T-cell (primary cell): Measurements from ENCODE around the gene SLC8A1. TPM values are rescaled to one million over a fixed set of nuclear protein-coding genes. Genes with fewer than 3 reads are reported as not detected.

Experiments
- ATAC-seq, 4 experiments: fragments of 200-7000 bp in 3 of 4; fragments of 150-1000 bp in 1 of 4; cut with Tn5 transposase; replicated peaks in 1 of 4; 1 replicate in 3 of 4; 2 replicates in 1 of 4; pipeline ENCODE4 v1.10.0; 2021; ENCODE audit warnings: moderate library complexity in 3 of 4, mild to moderate bottlenecking in 2 of 4, moderate number of reproducible peaks in 1 of 4
- CTCF ChIA-PET, 2 donors: fragments of 300-600 bp; sonication (Branson Sonifier 250); formaldehyde crosslinking; loops; one replicate each; lab custom pipeline; 2022; ENCODE audit warnings: antibody characterized with exemption in 2 of 2; lab: Charles Lee
- POLR2A ChIA-PET, 2 donors: fragments of 300-600 bp; sonication (Branson Sonifier 250); formaldehyde crosslinking; loops; one replicate each; lab custom pipeline; 2022; ENCODE audit warnings: antibody characterized with exemption in 2 of 2; lab: Charles Lee
- DNase-seq, 35 experiments: peaks; one replicate each; pipeline versions ENCODE4 v3.0.0 to v3.0.0-alpha.2; 2013 to 2023
- H3K27ac ChIP-seq: one replicate; pipeline ENCODE4 v1.5.1; 2013; ENCODE audit warnings: low read length
- H3K27me3 ChIP-seq, 2 experiments: replicated peaks in 1 of 2; 1 replicate in 1 of 2; 2 replicates in 1 of 2; pipeline versions ENCODE4 v1.6.1 to v1.7.0; 2013; ENCODE audit warnings: low read length in 1 of 2, mixed read lengths in 1 of 2; ENCODE audit not compliant: control insufficient read depth in 2 of 2, insufficient read depth in 2 of 2; ENCODE audit errors: extremely low read depth in 1 of 2
- H3K36me3 ChIP-seq, 2 donors: 1 replicate in 1 of 2; 2 replicates in 1 of 2; pipeline versions ENCODE4 v1.6.1 to v1.7.0; 2013; ENCODE audit warnings: low read length in 1 of 2; ENCODE audit not compliant: control insufficient read depth in 2 of 2, insufficient read depth in 1 of 2; ENCODE audit errors: extremely low read depth in 1 of 2
- H3K4me1 ChIP-seq, 2 experiments: 1 replicate in 1 of 2; 2 replicates in 1 of 2; pipeline versions ENCODE4 v1.6.1 to v1.7.0; 2013; ENCODE audit warnings: low read length in 2 of 2, mixed read lengths in 1 of 2; ENCODE audit not compliant: insufficient read depth in 2 of 2, control insufficient read depth in 1 of 2; ENCODE audit errors: extremely low read depth in 1 of 2
- H3K4me3 ChIP-seq, 2 donors: 1 replicate in 1 of 2; 2 replicates in 1 of 2; pipeline versions ENCODE4 v1.5.1 to v1.7.0; 2013; ENCODE audit warnings: mild to moderate bottlenecking in 2 of 2, low read length in 1 of 2, moderate library complexity in 1 of 2; ENCODE audit not compliant: control insufficient read depth in 1 of 2; ENCODE audit errors: extremely low read depth in 1 of 2
- H3K9me3 ChIP-seq: 2 replicates; pipeline ENCODE4 v1.7.0; 2013
- H3K27ac Mint-ChIP-seq, 2 donors: one replicate each; pipeline ENCODE4 v1.8.0; 2020 to 2021; ENCODE audit warnings: mild to moderate bottlenecking in 2 of 2, mixed read lengths in 2 of 2
- H3K27me3 Mint-ChIP-seq, 2 donors: one replicate each; pipeline ENCODE4 v1.8.0; 2021 to 2022; ENCODE audit warnings: mixed read lengths in 2 of 2
- H3K36me3 Mint-ChIP-seq: one replicate; pipeline ENCODE4 v1.8.0; 2021; ENCODE audit warnings: mixed read lengths
- H3K4me1 Mint-ChIP-seq, 3 donors: one replicate each; pipeline ENCODE4 v1.8.0; 2020 to 2022; ENCODE audit warnings: mixed read lengths in 3 of 3, mild to moderate bottlenecking in 1 of 3
- H3K4me3 Mint-ChIP-seq, 3 donors: one replicate each; pipeline ENCODE4 v1.8.0; 2020 to 2022; ENCODE audit warnings: mild to moderate bottlenecking in 3 of 3, mixed read lengths in 3 of 3, moderate library complexity in 3 of 3
- H3K9me3 Mint-ChIP-seq, 3 donors: one replicate each; pipeline ENCODE4 v1.8.0; 2020 to 2022; ENCODE audit warnings: mixed read lengths in 3 of 3
- WGBS: methylation state at CpG from one replicate; pipeline ENCODE4 v1.1.5; 2013; ENCODE audit warnings: missing lambda C conversion rate; ENCODE audit not compliant: insufficient coverage; 5-methylcytosine and 5-hydroxymethylcytosine counted together
- total RNA-seq, 35 experiments: library from RNA in 6 of 35; stranded (reverse) in 6 of 35; fragments of 120-200 nt in 1 of 35; gene quantifications; one replicate each; pipeline versions ENCODE4 v1.2.1 to v1.2.4 and lab custom pipeline; 2013 to 2026

SLC8A1 gene
- total RNA-seq, 5 donors from 2014 or later (not counting 1 experiment from before 2014, with no cell fraction given) = 0.09 to 0.35 (median 0.13) TPM

- H3K27me3 ChIP-seq = no peaks in the 10 kb centered on the region
- CTCF ChIA-PET = interaction anchor here in 1 of 2 donors (0.5 kb wide), 1 partner anchor 19 kb away, joined by 3 read pairs; no protein-coding TSS in a partner anchor
- H3K27ac Mint-ChIP-seq = no peak overlapping the region
- no peak overlapping the region for H3K27ac ChIP-seq
- WGBS = no CpG with 5 or more reads among the region's 3 CpGs
- H3K4me3 ChIP-seq = no peak overlapping the region
- H3K9me3 Mint-ChIP-seq = no peaks in the 10 kb centered on the region
- no peaks in the 10 kb centered on the region for H3K36me3 Mint-ChIP-seq
- no peaks in the 10 kb centered on the region for H3K36me3 ChIP-seq
- no peak for ATAC-seq
- POLR2A ChIA-PET = no interaction called here
- H3K27me3 Mint-ChIP-seq = no peaks in the 10 kb centered on the region
- H3K4me1 Mint-ChIP-seq = no peaks in the 10 kb centered on the region
- H3K9me3 ChIP-seq = no peaks in the 10 kb centered on the region
- DNase-seq = no peak
- H3K4me1 ChIP-seq = peaks cover 0 to 2% of the 10 kb centered on the region in 2 experiments
- H3K4me3 Mint-ChIP-seq = no peak overlapping the region
Observed at GRCh38 chr2:40131081-40131704, 320.7 kb downstream of the SLC8A1 start.

GRCh38 chr2:40130251-40130994 lies 321.5 kb downstream of the SLC8A1 start:
- Mint-ChIP-seq H3K4me1 (no peaks in the 10 kb centered on the region), H3K36me3 (no peaks in the 10 kb centered on the region), H3K27me3 (no peaks in the 10 kb centered on the region), H3K9me3 (no peaks in the 10 kb centered on the region), H3K4me3 (no peak overlapping the region), H3K27ac (no peak overlapping the region)
- WGBS = 88% methylated on average over 2 of the region's 4 CpGs
- H3K4me1 ChIP-seq = peaks cover 0 to 2% of the 10 kb centered on the region in 2 experiments
- no peaks in the 10 kb centered on the region for H3K9me3 ChIP-seq
- POLR2A ChIA-PET = no interaction called here
- CTCF ChIA-PET = interaction anchor here in 1 of 2 donors (0.5 kb wide), 1 partner anchor 18 kb away, joined by 3 read pairs; no protein-coding TSS in a partner anchor
- H3K36me3 ChIP-seq = no peaks in the 10 kb centered on the region
- ATAC-seq (no peak), DNase-seq (no peak)
- no peaks in the 10 kb centered on the region for H3K27me3 ChIP-seq
- H3K4me3 ChIP-seq = no peak overlapping the region
- no peak overlapping the region for H3K27ac ChIP-seq

DNA sequence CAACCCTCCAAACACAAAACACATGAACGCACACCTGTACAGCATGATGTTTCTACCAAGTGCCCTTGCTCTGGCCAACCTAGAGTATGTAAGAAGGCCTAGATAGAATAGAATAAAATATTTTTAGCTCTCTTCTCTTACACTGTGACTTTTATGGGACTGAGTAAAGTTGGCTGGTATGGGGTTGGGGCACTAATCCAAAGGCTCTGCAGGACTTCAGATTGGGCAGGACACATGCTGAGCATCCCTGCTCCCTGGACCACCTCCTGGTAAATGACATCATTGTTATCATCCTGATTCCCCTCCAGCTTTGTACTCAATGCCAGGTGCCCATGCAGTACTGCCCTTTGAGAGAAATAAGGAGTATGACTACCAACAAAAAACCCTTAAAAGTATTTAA lies 322.2 kb downstream of the SLC8A1 start:
- CTCF ChIA-PET = no interaction called here
- no peaks in the 10 kb centered on the region for H3K9me3 ChIP-seq
- no peaks in the 10 kb centered on the region for H3K36me3 ChIP-seq
- POLR2A ChIA-PET = no interaction called here
- ATAC-seq (no peak), DNase-seq (no peak)
- Mint-ChIP-seq H3K27me3 (no peaks in the 10 kb centered on the region), H3K9me3 (no peaks in the 10 kb centered on the region), H3K36me3 (no peaks in the 10 kb centered on the region), H3K4me1 (no peaks in the 10 kb centered on the region), H3K4me3 (no peak overlapping the region), H3K27ac (no peak overlapping the region)
- no peak overlapping the region for H3K27ac ChIP-seq
- peaks cover 0 to 2% of the 10 kb centered on the region in 2 experiments for H3K4me1 ChIP-seq
- no CpG with 5 or more reads among the region's 1 CpG for WGBS
- no peaks in the 10 kb centered on the region for H3K27me3 ChIP-seq
- no peak overlapping the region for H3K4me3 ChIP-seq

- Mint-ChIP-seq H3K27ac (no peak overlapping the region), H3K4me3 (no peak overlapping the region), H3K9me3 (no peaks in the 10 kb centered on the region), H3K36me3 (no peaks in the 10 kb centered on the region), H3K4me1 (no peaks in the 10 kb centered on the region), H3K27me3 (no peaks in the 10 kb centered on the region)
- Histone ChIP-seq H3K9me3 (no peaks in the 10 kb centered on the region), H3K27me3 (no peaks in the 10 kb centered on the region), H3K4me3 (no peak overlapping the region), H3K4me1 (peaks cover 0 to 2% of the 10 kb centered on the region in 2 experiments), H3K27ac (no peak overlapping the region), H3K36me3 (no peaks in the 10 kb centered on the region)
- POLR2A ChIA-PET = no interaction called here
- ATAC-seq = no peak
- DNase-seq = no peak
- WGBS = 43% methylated on average over 1 of the region's 1 CpG
- CTCF ChIA-PET = no interaction called here
Observed at GRCh38 chr2:40128796-40129195, 323.1 kb downstream of the SLC8A1 start.

- H3K27me3 ChIP-seq = no peaks in the 10 kb centered on the region
- ChIA-PET CTCF (no interaction called here), POLR2A (no interaction called here)
- no peak overlapping the region for H3K27ac Mint-ChIP-seq
- no peaks in the 10 kb centered on the region for H3K4me1 Mint-ChIP-seq
- no peak overlapping the region for H3K4me3 ChIP-seq
- H3K36me3 Mint-ChIP-seq = no peaks in the 10 kb centered on the region
- H3K36me3 ChIP-seq = no peaks in the 10 kb centered on the region
- no peaks in the 10 kb centered on the region for H3K27me3 Mint-ChIP-seq
- H3K9me3 Mint-ChIP-seq = no peaks in the 10 kb centered on the region
- 71% methylated on average over 1 of the region's 5 CpGs for WGBS
- no peak for DNase-seq
- no peak for ATAC-seq
- H3K4me3 Mint-ChIP-seq = no peak overlapping the region
- H3K9me3 ChIP-seq = no peaks in the 10 kb centered on the region
- peaks cover 0 to 2% of the 10 kb centered on the region in 2 experiments for H3K4me1 ChIP-seq
- H3K27ac ChIP-seq = no peak overlapping the region
Observed at GRCh38 chr2:40127890-40128557, 323.9 kb downstream of the SLC8A1 start.

- WGBS = no CpG with 5 or more reads among the region's 3 CpGs
- no peaks in the 10 kb centered on the region for H3K9me3 ChIP-seq
- Mint-ChIP-seq H3K36me3 (no peaks in the 10 kb centered on the region), H3K27ac (no peak overlapping the region), H3K4me3 (no peak overlapping the region), H3K27me3 (no peaks in the 10 kb centered on the region), H3K9me3 (no peaks in the 10 kb centered on the region), H3K4me1 (no peaks in the 10 kb centered on the region)
- no peak overlapping the region for H3K4me3 ChIP-seq
- ChIA-PET CTCF (no interaction called here), POLR2A (no interaction called here)
- ATAC-seq (no peak), DNase-seq (no peak)
- H3K27ac ChIP-seq = no peak overlapping the region
- H3K4me1 ChIP-seq = peaks cover 0 to 2% of the 10 kb centered on the region in 2 experiments
- H3K36me3 ChIP-seq = no peaks in the 10 kb centered on the region
- no peaks in the 10 kb centered on the region for H3K27me3 ChIP-seq
Observed at GRCh38 chr2:40127146-40127545, 324.7 kb downstream of the SLC8A1 start.
